Mononuclear cell (primary cell): Measurements from ENCODE around the gene SUSD1. TPM values are rescaled to one million over a fixed set of nuclear protein-coding genes. Genes with fewer than 3 reads are reported as not detected.
A peak's percentile ranks its signal among the peaks of the same experiment; 100 is the strongest.

Experiments used
- H3K27me3 ChIP-seq: 2 replicates; pipeline ENCODE4 v1.6.0; 2011; ENCODE audit warnings: low read length, control low read depth; ENCODE audit not compliant: insufficient read depth
- H3K4me1 ChIP-seq: 2 replicates; pipeline ENCODE4 v1.5.1; 2011; ENCODE audit warnings: mild to moderate bottlenecking, low read length, control low read depth; ENCODE audit not compliant: insufficient read depth
- H3K4me3 ChIP-seq: 2 replicates; pipeline ENCODE4 v1.5.1; 2011; ENCODE audit warnings: mild to moderate bottlenecking, low read length, moderate library complexity
- H3K9me3 ChIP-seq: 2 replicates; pipeline ENCODE4 v1.5.1; 2011; ENCODE audit warnings: low read depth, mild to moderate bottlenecking, control low read depth, low read length
- total RNA-seq: library from RNA; depleted of rRNA; stranded (reverse); fragments of >200 nt; gene quantifications from one replicate; pipeline ENCODE4 v1.2.3, GENCODE V29; 2012

The SUSD1 gene
- total RNA-seq, 1 donor: 28.5 TPM

- no peaks in the 10 kb centered on the region for H3K9me3 ChIP-seq
- H3K4me1 ChIP-seq: peaks cover 26% of the 10 kb centered on the region
- no peaks in the 10 kb centered on the region for H3K27me3 ChIP-seq
- no peak overlapping the region for H3K4me3 ChIP-seq
Observed at GRCh38 chr9:112184221-112184620, 9.1 kb upstream of the SUSD1 start.

GRCh38 chr9:112180387-112180881 lies 5.3 kb upstream of the SUSD1 start:
- Histone ChIP-seq H3K4me1 (peaks cover 61% of the 10 kb centered on the region), H3K4me3 (no peak overlapping the region), H3K27me3 (no peaks in the 10 kb centered on the region), H3K9me3 (no peaks in the 10 kb centered on the region)

- Histone ChIP-seq H3K27me3 (no peaks in the 10 kb centered on the region), H3K4me3 (no peak overlapping the region), H3K4me1 (peaks cover 62% of the 10 kb centered on the region), H3K9me3 (no peaks in the 10 kb centered on the region)
Observed at GRCh38 chr9:112179816-112180215, 4.7 kb upstream of the SUSD1 start.

DNA sequence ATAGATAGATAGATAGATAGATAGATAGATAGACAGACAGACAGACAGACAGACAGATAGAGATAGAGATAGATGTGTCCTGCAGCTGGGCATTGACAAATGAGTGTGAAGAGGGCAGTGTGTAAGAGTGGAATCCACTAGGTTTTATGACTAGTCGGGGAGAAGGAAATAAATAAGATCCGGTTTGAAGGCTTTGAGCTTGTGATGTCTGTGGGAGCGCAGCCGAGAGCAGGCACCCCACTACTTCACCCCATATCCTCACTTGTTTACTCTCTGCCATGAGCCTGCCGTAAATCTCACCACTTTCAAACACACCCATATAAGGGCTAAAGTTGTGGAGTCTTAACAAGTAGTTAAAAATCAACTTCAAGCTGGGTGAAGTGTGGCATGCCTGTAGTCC lies 1.4 kb upstream of the SUSD1 start:
- H3K4me3 ChIP-seq: no peak overlapping the region
- H3K27me3 ChIP-seq: no peaks in the 10 kb centered on the region
- H3K4me1 ChIP-seq: peaks cover 89% of the 10 kb centered on the region
- no peaks in the 10 kb centered on the region for H3K9me3 ChIP-seq

GRCh38 chr9:112175796-112176315 lies 759 bp upstream of the SUSD1 start:
- Histone ChIP-seq H3K9me3 (no peaks in the 10 kb centered on the region), H3K27me3 (no peaks in the 10 kb centered on the region), H3K4me1 (peaks cover 89% of the 10 kb centered on the region), H3K4me3 (no peak overlapping the region)

- peak overlapping the region; percentile 52 for H3K4me3 ChIP-seq
- peaks cover 88% of the 10 kb centered on the region for H3K4me1 ChIP-seq
- H3K27me3 ChIP-seq: no peaks in the 10 kb centered on the region
- no peaks in the 10 kb centered on the region for H3K9me3 ChIP-seq
Observed at GRCh38 chr9:112174222-112174964, 704 bp downstream of the SUSD1 start.

GRCh38 chr9:112173489-112174221 lies 1.4 kb downstream of the SUSD1 start:
- H3K27me3 ChIP-seq: no peaks in the 10 kb centered on the region
- H3K9me3 ChIP-seq: no peaks in the 10 kb centered on the region
- peak overlapping the region; percentile 52 for H3K4me3 ChIP-seq
- H3K4me1 ChIP-seq: peaks cover 88% of the 10 kb centered on the region

DNA sequence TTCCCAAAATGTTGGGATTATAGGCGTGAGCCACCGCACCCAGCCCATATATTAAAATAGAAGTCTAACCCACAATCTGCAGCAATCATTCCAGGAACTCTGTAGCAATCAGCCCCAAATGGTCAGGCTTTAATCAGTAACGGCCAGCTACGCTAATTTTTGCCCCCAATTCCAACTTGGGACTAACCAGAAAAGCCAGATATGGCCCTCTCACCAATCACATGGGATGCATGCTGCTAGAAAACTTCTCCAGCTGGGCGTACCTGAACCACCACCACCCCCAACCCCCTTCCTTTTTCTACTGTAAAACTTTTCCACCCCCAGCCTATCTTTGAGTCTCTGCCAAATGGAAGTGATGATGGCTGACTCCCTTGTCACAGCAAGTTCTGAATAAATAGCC lies 4.1 kb downstream of the SUSD1 start:
- Histone ChIP-seq H3K9me3 (no peaks in the 10 kb centered on the region), H3K4me3 (no peak overlapping the region), H3K27me3 (no peaks in the 10 kb centered on the region), H3K4me1 (peaks cover 77% of the 10 kb centered on the region)

DNA sequence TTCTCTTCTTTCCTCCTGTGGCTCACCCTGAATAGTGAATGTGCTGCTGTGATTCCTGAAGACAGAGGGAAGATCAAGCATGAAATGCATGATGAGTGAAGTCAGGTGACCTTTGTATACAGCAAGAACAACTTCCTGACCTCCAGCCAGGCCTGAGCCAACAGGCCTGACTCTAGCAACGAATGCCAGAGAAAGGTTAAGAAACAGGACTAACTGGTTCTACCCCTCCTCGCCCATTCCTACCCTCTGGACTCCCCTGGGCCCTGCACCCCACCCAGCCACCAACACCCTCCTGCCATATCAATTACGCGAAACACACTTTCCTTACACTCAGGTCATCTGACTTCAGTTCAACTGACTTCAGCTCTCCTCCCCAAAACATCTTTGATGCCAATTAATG lies 4.9 kb downstream of the SUSD1 start:
- Histone ChIP-seq H3K4me1 (peaks cover 72% of the 10 kb centered on the region), H3K9me3 (no peaks in the 10 kb centered on the region), H3K27me3 (no peaks in the 10 kb centered on the region)

GRCh38 chr9:112169368-112169767 lies 5.7 kb downstream of the SUSD1 start:
- Histone ChIP-seq H3K9me3 (no peaks in the 10 kb centered on the region), H3K27me3 (no peaks in the 10 kb centered on the region), H3K4me3 (no peak overlapping the region), H3K4me1 (peaks cover 71% of the 10 kb centered on the region)

More for the DNA sequence above, 4.9 kb downstream of the SUSD1 start:
- no peak overlapping the region for H3K4me3 ChIP-seq

DNA sequence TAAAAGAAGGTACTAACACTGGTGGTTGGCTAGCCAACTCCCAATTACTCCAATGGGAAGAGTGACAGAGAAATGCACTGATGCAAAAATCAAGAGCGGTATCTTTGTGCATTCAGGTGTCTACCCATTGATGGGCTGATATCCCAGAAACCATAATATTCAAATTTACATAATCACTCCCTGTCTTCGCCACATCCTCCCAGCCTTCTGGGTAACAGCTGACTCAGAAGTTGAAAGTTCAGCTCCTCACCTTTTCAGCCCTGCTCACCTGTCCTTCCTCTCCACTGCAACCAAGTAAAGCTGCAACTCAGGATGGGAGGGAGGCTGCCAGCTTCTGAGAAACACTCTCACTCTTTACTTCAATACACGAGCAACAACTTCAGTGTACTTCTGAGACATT lies 6.9 kb downstream of the SUSD1 start:
- H3K4me3 ChIP-seq: no peak overlapping the region
- H3K4me1 ChIP-seq: peaks cover 62% of the 10 kb centered on the region
- H3K27me3 ChIP-seq: no peaks in the 10 kb centered on the region
- no peaks in the 10 kb centered on the region for H3K9me3 ChIP-seq

DNA sequence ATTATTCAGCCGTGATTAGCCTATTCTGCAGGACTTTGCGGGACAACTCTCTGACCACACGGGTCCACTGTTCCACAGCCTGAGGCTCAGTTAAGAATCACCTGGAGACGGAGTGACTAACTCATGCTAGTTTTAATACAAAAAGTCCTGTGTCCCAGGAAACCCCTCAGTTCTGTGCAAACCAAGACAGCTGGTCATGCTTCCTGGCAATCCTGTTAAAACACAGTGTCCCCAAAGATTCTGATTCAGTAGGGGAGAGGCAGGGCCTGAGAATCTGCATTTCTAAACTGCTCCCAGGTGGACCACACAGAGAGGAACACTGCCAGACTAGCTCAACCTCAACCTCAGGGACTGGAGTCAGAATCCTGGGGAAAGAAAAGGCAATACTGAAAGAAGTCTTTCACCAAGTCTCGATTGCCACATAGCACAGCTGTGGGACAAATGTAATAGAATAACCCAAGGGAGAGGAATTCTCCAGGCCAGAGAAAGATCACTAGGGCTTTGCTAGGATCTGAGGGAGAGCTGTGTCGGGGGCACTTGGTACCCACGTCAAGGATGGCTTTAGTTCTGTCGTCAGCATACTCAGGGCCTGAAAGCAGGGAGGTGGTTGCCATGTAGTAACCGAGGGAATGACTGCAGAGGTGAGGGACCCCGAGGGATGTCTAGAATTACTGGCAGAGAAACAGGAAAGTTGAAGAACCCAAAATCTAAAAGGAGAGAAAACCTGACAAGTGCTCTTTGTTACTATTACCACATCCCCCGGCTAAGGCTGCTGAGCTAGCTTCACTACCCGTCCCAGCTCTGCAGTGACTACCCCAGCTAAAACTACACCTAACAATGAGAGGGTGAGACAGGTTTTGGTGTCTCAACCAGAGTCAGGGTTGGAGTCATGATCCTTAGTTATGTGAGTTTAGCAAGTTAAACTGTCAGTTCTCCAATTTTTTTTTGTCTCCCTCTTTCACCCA lies 8.6 kb downstream of the SUSD1 start:
- no peaks in the 10 kb centered on the region for H3K9me3 ChIP-seq
- H3K4me3 ChIP-seq: no peak overlapping the region
- peaks cover 55% of the 10 kb centered on the region for H3K4me1 ChIP-seq
- H3K27me3 ChIP-seq: no peaks in the 10 kb centered on the region

DNA sequence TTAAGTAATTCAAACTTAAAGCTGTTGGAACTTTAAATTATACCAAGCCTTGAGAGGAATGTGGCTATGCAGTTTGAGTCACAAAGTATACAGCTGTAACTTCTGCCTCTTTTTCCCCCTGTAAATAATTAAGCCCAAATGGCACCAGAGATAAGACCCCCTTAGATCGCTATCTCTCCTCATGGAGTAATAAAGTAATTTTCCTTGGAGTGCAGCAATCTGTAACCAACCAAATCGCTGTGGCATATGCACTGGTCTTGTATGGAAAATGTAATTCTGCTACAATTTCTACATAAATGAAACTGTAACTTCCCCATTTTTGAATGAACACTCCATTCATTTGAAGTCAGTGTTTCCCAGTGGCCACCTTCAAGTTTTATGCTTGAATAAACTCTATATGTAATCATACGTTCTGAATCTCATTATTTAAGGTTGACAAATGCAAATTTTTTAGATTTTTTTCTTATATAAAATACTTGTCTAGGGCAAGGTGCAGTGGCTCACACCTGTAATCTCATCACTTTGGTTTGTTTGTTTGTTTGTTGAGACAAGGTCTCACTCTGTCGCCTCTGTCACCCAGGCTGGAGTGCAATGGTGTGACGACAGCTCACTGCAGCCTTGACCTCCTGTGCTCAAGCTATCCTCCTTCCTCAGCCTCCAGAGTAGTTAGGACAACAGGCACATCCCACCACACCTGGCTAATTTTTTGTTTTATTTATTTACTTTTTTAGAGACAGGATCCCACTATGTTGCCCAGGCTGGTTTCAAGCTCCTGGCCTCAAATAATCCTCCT lies 12.3 kb downstream of the SUSD1 start:
- Histone ChIP-seq H3K27me3 (no peaks in the 10 kb centered on the region), H3K4me3 (no peak overlapping the region), H3K4me1 (peaks cover 22% of the 10 kb centered on the region)

GRCh38 chr9:112159781-112160180 lies 15.3 kb downstream of the SUSD1 start:
- no peak overlapping the region for H3K4me3 ChIP-seq

More for the DNA sequence above, 12.3 kb downstream of the SUSD1 start:
- no peaks in the 10 kb centered on the region for H3K9me3 ChIP-seq

More at GRCh38 chr9:112159781-112160180, 15.3 kb downstream of the SUSD1 start:
- H3K9me3 ChIP-seq: no peaks in the 10 kb centered on the region
- peaks cover 13% of the 10 kb centered on the region for H3K4me1 ChIP-seq
- H3K27me3 ChIP-seq: no peaks in the 10 kb centered on the region
